Pancreas (tissue), 10 donors: ENCODE results near the gene BAZ1B. TPM values are rescaled to one million over a fixed set of nuclear protein-coding genes. Genes with fewer than 3 reads are reported as not detected.
"Not testable (repeated sequence)": the region's sequence is repeated elsewhere in the genome, so short reads cannot be mapped to it uniquely, and the experiment has no call there.

Experiments
- ATAC-seq, 4 donors: fragments of 200-7000 bp; cut with Tn5 transposase; one replicate each; pipeline versions ENCODE4 v1.8.0 to v1.9.1; 2020; ENCODE audit warnings: mild to moderate bottlenecking in 4 of 4, moderate library complexity in 4 of 4
- DNase-seq, 6 donors: peaks; one replicate each; pipeline ENCODE4 v3.0.0-alpha.2; 2020
- FAIRE-seq: peaks from 2 replicates; lab custom pipeline; 2012; peaks lifted over from hg19 to GRCh38; lab: Jason Lieb, UNC
- H3K27ac ChIP-seq, 4 donors: fragments of 200-600 bp; sonication (generic); 1 replicate in 3 of 4; 2 replicates in 1 of 4; pipeline versions ENCODE4 v1.5.0 to v1.8.0; 2020
- H3K27me3 ChIP-seq, 4 donors: fragments of 200-600 bp; one replicate each; pipeline ENCODE4 v1.8.0; 2021
- H3K36me3 ChIP-seq, 3 donors: fragments of 200-600 bp; sonication (generic) in 1 of 3; one replicate each; pipeline versions ENCODE4 v1.5.0 to v1.8.0; 2020 to 2021
- H3K4me1 ChIP-seq, 3 donors: fragments of 200-600 bp; one replicate each; pipeline ENCODE4 v1.8.0; 2021
- H3K4me3 ChIP-seq, 4 donors: fragments of 200-600 bp; sonication (generic) in 2 of 4; one replicate each; pipeline versions ENCODE4 v1.5.0 to v1.8.0; 2020 to 2021
- H3K9me3 ChIP-seq, 4 donors: fragments of 200-600 bp; one replicate each; pipeline ENCODE4 v1.8.0; 2021
- WGBS, 2 donors: extraction: QIAGEN DNeasy Blood & Tissue Kit; methylation state at CpG; one replicate each; pipeline ENCODE4 v1.1.7; 2013; 5-methylcytosine and 5-hydroxymethylcytosine counted together
- intact Hi-C, 3 donors: fragments of 100-400 bp; cut with DNase I; formaldehyde crosslinking; loops; one replicate each; pipeline versions ENCODE4 v1.11.1 to v1.14.2; 2022
- polyA plus RNA-seq, 2 donors: library from polyadenylated mRNA; stranded (reverse); fragments of 200-250 nt; gene quantifications; one replicate each; pipeline ENCODE4 v1.2.3, GENCODE V29; 2013
- total RNA-seq, 6 donors: library from RNA; stranded (reverse); fragmentation: NEBNext Ultra II Directional in 4 of 6; extraction: Animal tissue kit (Norgen Biotek cat#: 25700) in 4 of 6; gene quantifications; one replicate each; pipeline versions ENCODE4 v1.2.1 to v1.2.4, GENCODE V29; 2021 to 2023
- TF ChIP-seq, protein P1 (sequence below), 4 donors: fragments of 200-600 bp; sonication (generic) in 3 of 4; IDR thresholded peaks; one replicate each; pipeline versions ENCODE4 v1.5.0 to v1.8.0; 2021; ENCODE audit warnings: antibody characterized with exemption in 4 of 4
- donor health status: healthy with polysubstance abuse.
- donor health status: DM: no; HTN: no; CAD: no; lungs with moderate emphysema.
- donor health status: DM: no; HTN: no; CAD: no.
- donor health status: control.
- donor health status: control.
- donor health status: Bipolar disorder and iron deficiency.
- donor health status: DM: yes; HTN: yes; CAD: no.
- donor health status: DM: no; HTN: no; CAD: no.
- donor health status: DM: no; HTN: no; CAD: no.
- donor health status: DM: yes; HTN: yes; CAD: no.

The BAZ1B gene
- total and polyA plus RNA-seq, 8 donors, result 11.6 to 29.0 (median 17.5) TPM

DNA sequence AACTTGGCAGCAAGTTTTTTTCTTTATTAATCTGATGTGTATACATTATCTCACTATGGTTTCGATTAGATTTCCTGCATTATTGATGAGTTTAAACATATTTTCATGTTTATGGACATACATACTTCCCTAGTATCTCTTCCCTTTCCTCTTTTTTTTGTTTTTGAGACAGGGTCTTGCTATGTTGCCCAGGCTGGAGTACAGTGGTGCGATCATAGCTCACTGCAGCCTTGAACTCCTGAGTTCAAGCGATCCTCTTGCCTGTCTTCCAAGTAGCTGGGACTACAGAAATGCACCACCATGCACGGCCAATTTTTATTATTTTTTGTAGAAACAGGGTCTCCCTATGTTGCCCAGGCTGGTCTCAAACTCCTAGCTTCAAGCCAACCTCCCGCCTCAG, 18.9 kb downstream of the BAZ1B start:
- WGBS, 2 donors, result 92 to 96% methylated on average over 5 of the region's 5 CpGs
- no peaks in the 10 kb centered on the region for H3K27me3 ChIP-seq
- TF ChIP-seq, protein P1, sequence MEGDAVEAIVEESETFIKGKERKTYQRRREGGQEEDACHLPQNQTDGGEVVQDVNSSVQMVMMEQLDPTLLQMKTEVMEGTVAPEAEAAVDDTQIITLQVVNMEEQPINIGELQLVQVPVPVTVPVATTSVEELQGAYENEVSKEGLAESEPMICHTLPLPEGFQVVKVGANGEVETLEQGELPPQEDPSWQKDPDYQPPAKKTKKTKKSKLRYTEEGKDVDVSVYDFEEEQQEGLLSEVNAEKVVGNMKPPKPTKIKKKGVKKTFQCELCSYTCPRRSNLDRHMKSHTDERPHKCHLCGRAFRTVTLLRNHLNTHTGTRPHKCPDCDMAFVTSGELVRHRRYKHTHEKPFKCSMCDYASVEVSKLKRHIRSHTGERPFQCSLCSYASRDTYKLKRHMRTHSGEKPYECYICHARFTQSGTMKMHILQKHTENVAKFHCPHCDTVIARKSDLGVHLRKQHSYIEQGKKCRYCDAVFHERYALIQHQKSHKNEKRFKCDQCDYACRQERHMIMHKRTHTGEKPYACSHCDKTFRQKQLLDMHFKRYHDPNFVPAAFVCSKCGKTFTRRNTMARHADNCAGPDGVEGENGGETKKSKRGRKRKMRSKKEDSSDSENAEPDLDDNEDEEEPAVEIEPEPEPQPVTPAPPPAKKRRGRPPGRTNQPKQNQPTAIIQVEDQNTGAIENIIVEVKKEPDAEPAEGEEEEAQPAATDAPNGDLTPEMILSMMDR (IDR thresholded peaks at IDR 0.05), result no peak
- ATAC-seq, result no peak
- no peak for FAIRE-seq
- H3K9me3 ChIP-seq, result no peaks in the 10 kb centered on the region
- intact Hi-C loops, result no loop called here
- DNase-seq, result no peak
- H3K4me1 ChIP-seq, result no peaks in the 10 kb centered on the region
- H3K4me3 ChIP-seq, result no peak overlapping the region
- H3K36me3 ChIP-seq, result peaks cover 2 to 85% (median 23%) of the 10 kb centered on the region in 3 donors
- no peak overlapping the region for H3K27ac ChIP-seq

GRCh38 chr7:73496626-73497025, 25.5 kb downstream of the BAZ1B start:
- peaks cover 11 to 75% (median 30%) of the 10 kb centered on the region in 3 donors for H3K36me3 ChIP-seq
- WGBS, 2 donors, result 92 to 93% methylated on average over 7 of the region's 7 CpGs

GRCh38 chr7:73495507-73495906, 26.6 kb downstream of the BAZ1B start:
- H3K27ac ChIP-seq, ATAC-seq, H3K4me3 ChIP-seq, FAIRE-seq, intact Hi-C loops, H3K9me3 ChIP-seq, H3K27me3 ChIP-seq, H3K4me1 ChIP-seq, DNase-seq: not testable (repeated sequence)
- H3K36me3 ChIP-seq, result peaks cover 11 to 81% (median 30%) of the 10 kb centered on the region in 3 donors
- 99 to 100% methylated on average over 2 of the region's 2 CpGs for WGBS, 2 donors

More at GRCh38 chr7:73496626-73497025, 25.5 kb downstream of the BAZ1B start:
- Histone ChIP-seq H3K4me3 (no peak overlapping the region), H3K27ac (no peak overlapping the region), H3K4me1 (no peaks in the 10 kb centered on the region), H3K27me3 (no peaks in the 10 kb centered on the region), H3K9me3 (no peaks in the 10 kb centered on the region)
- intact Hi-C loops, result no loop called here
- no peak for FAIRE-seq
- TF ChIP-seq, protein P1 (IDR thresholded peaks at IDR 0.05), result no peak
- DNase-seq, result no peak
- ATAC-seq, result no peak

- no peak for FAIRE-seq
These were observed 32.1 kb downstream of the BAZ1B start for GRCh38 chr7:73489976-73490375.

GRCh38 chr7:73487486-73487885, 34.6 kb downstream of the BAZ1B start:
- ATAC-seq, result no peak
- H3K27me3 ChIP-seq, result no peaks in the 10 kb centered on the region
- peaks cover 4 to 71% (median 7%) of the 10 kb centered on the region in 3 donors for H3K36me3 ChIP-seq
- intact Hi-C loops, result no loop called here
- H3K9me3 ChIP-seq, result no peaks in the 10 kb centered on the region
- 100% methylated on average over 1 of the region's 1 CpG for WGBS, 2 donors
- H3K27ac ChIP-seq, result no peak overlapping the region
- TF ChIP-seq, protein P1 (IDR thresholded peaks at IDR 0.05), result no peak
- FAIRE-seq, result no peak
- H3K4me1 ChIP-seq, result no peaks in the 10 kb centered on the region
- no peak overlapping the region for H3K4me3 ChIP-seq
- no peak for DNase-seq

More at GRCh38 chr7:73489976-73490375, 32.1 kb downstream of the BAZ1B start:
- H3K4me1 ChIP-seq, result no peaks in the 10 kb centered on the region
- intact Hi-C loops, result no loop called here
- H3K27me3 ChIP-seq, result no peaks in the 10 kb centered on the region
- peaks cover 7 to 81% (median 9%) of the 10 kb centered on the region in 3 donors for H3K36me3 ChIP-seq
- TF ChIP-seq, protein P1 (IDR thresholded peaks at IDR 0.05), result no peak
- H3K27ac ChIP-seq, result no peak overlapping the region
- DNase-seq (no peak), ATAC-seq (no peak)
- no peak overlapping the region for H3K4me3 ChIP-seq
- H3K9me3 ChIP-seq, result no peaks in the 10 kb centered on the region
